ENCODE data around the gene ARHGEF6.

ARHGEF6 gene

DNA sequence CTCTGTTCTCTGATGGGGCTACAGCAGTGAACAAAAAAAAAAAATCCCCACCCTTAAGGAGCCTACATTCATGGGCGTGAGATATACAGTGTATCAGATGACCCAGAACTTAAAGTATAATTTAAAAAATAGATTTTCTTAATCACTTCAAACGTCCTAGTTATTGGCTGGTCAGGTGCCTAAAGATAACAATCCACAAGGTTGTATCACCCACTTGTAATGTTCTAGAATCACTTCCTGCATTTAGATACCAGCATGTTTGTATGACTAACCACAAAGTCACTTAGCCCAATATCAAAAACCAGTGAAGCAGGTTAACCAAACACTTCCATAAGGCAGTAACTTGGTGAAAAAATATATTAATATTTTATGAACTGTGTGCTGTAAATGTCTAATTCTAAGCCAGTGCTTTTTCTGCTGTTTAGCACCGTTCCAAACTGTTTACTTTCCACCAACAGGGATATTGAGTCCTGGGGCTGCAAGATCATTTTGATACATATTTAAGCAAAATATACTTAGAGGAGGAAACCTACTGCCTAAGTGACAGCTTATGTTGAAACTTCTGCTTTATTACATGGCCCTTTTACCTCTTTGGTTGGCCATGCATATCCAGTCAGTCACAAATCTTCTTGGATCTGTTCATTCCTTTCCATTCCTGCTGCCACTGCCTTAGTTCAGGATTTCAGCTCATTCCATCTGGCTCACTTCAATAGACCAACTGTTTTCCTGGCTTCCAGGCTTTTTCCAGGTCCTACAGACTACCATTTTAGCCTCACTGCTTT is 89.5 kb downstream of the ARHGEF6 start:
- peak in 1 of 5 donors; percentile 38 for DNase-seq

DNA sequence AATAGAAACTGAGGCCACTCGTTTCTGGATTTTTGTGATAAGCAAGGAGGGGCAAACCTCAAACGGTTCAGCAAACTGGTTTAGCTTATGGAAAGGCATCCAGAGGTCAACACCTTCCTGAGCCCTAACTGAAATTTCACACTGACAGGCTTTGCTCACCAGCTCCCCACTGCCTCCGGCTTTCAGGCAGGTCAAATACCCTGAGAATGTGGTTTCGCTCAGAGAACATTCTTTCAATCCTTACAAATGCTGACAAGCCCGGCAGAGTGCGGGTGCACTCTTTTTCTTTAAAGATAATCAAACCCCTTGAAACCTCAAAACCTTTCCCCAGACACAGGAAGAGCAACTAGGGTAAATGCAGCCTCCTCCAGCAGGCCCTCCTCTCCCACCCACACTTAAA is 91.3 kb downstream of the ARHGEF6 start:
- DNase-seq, result no peak

DNA sequence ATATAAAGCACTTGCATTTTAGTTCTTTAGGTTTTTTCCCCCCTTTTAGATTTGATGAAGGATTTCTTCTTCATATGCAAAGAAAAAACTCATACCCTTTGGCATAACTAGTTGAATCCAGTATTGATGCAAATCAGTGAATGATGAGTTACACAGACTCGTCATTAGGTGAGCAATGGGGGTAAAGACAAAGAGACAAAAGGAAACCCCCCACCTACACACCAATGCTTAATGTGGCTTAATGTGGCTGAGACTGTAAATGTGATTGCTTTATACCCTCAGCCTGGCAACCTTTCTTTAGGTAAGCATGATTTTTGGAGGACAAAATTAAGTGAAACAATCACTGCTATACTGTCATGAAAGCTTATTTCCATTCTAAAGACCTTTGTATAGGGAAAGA is 93.3 kb downstream of the ARHGEF6 start:
- DNase-seq, result no peak

- DNase-seq, result no peak
Measured at GRCh38 chrX:136684120-136684519, 96.6 kb downstream of the ARHGEF6 start.

DNA sequence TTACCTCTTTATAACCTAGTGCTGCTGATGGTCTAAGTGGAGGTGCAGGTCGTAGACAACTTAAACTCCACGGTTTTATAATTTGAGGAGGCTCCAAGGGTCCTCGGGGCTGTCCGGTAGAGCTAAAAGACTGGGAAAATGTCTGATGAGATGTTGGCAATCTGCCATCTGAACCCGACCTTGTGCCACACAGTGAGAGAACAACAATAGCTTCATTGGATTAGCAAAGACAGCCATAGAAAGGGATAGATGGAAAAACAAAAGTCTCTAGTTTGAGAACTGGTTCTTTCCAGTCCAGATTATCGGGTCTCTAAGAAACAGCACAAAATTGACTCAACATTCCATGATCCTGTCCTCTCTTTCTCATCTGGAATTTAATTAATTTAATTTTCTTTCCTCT is 101.2 kb downstream of the ARHGEF6 start:
- DNase-seq, result no peak

- DNase-seq, result peak in 1 of 5 donors; percentile 61
Measured at GRCh38 chrX:136674270-136674985, 106.3 kb downstream of the ARHGEF6 start.

DNA sequence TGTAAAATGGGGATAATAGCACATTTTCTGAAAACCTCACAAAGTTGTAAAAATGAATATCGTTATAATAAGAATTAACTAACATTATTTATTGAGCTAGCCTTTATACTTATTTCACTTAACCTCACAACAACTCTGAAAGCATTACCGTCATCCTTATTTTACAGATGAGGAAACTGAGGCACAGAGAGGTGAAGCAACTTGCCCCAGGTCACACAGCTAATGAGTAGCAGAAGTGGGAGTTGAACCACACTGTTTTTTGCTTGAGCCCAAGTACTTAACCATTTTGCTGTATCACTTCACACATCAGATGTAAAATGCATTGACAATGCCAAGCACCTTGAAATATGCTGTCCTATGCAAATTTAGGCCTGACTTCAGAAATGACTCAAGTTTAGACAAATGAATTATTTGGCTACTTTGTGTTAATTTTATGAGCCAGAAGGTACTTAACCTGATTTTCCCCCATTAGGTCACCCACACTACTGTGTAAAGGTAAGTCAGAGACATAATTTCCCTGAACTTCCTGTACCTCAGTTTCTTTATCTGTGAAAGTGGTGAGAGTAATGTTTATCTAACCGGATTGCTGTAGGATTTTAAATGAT is 109.6 kb downstream of the ARHGEF6 start:
- no peak for DNase-seq

GRCh38 chrX:136667446-136668168 is 113.1 kb downstream of the ARHGEF6 start:
- peak in 1 of 5 donors; percentile 62 for DNase-seq

DNA sequence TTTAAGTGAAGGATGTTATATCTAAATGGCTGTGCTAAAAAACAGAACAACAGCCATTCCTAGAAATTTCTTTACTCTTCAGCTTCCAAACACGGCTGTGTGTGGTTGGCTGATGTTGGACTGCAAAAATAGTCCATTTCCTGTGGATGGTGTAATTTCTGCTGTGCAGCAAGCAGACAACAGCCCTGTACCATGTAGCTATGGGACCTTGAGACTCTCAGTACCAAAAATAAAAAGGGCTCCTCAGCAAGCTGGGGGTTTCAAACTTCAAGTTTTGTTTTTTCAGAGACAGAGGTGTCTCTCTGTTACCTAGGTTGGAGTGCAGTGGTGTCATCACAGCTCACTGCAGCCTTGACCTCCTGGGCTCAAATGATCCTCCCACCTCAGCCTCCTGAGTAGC is 114.6 kb downstream of the ARHGEF6 start:
- DNase-seq, result no peak

DNA sequence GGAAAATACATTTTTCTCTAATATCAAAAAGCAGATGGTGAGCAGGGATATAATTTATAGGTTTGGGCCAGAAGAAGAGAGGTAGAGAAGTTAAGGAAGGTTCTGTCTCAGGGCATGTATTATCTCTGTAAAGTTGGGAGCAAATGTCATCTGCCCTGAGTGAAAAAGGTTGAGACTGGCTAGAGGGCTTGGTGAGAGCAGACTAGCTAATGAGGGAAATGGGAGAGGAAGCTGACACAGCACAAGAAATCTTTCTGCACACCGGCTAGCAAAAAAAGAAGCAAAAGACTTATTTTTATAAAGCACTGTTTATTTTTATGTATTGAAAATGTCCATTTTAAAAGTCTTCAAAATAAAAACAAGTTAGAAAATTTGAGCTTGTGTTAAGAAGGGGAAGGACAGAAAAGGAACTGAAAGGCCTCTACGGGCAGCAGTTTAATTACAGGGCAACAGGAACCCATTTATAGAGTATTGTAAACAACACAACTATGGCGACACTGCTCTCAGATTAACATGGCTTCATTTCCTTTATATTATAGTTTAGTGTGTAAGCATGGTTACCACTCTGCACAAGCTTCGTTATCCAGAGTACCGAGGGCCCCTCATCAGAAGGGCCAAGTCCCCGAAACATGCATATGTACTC is 115.4 kb downstream of the ARHGEF6 start:
- DNase-seq, result no peak

- DNase-seq, result no peak
Measured at GRCh38 chrX:136662976-136663375, 117.8 kb downstream of the ARHGEF6 start.

DNA sequence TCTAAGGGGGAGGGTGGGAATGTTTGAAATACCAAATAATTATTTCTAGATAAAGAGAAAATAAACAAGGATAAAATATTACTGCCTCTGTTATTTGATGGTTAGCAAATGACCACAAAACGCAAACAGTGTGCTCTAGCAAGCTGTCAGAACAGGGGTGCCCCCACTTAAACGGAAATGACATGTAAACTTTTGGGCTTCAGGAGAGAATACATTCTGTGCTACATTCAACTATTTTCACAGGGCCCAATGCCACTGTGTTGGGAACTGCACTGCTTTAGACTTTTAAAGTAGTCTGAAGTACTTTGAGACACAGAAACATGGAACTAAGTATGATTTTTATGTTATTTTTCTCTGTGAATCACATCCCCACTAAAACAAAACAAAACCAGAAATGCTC is 118.6 kb downstream of the ARHGEF6 start:
- DNase-seq, result no peak

DNA sequence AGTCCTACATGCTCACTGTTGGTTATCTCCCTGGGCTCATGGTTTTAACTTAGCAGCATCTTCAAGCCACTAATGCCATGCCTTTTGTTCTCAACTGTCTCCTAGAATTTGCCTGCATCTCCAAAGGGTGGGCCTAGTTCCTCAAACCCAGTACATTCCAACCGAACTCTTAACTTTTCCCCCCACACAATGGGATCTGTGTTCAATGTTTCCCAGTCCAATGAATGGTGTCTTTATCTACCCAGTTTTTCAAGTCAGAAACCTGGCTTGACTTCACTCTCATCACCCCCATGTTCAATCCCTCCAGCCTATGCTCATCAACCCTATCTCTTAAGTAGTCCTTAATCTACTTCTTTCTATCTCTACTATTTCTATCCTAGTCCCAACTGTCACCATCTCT is 119.8 kb downstream of the ARHGEF6 start:
- no peak for DNase-seq

DNA sequence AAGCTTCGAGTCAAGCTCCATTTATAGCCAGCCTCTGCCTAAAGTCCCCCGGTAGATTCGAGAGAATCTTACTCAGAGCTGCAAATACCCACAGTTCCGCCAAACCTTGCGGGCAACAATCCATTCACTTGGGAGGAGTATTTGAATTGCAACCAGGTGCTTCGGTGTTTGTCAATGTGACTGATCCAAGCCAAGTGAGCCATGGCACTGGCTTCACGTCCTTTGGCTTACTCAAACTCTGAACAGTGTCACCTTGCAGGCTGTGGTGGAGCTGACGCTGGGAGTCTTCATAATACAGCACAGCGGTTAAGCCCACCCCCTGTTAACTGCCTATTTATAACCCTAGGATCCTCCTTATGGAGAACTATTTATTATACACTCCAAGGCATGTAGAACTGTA is 121.6 kb downstream of the ARHGEF6 start:
- DNase-seq, result no peak

GRCh38 chrX:136658151-136658550 is 122.6 kb downstream of the ARHGEF6 start:
- no peak for DNase-seq

GRCh38 chrX:136656361-136656964 is 124.3 kb downstream of the ARHGEF6 start:
- no peak for DNase-seq

- DNase-seq, result peak in 1 of 5 donors; percentile 75
Measured at GRCh38 chrX:136652822-136653723, 127.7 kb downstream of the ARHGEF6 start.

DNA sequence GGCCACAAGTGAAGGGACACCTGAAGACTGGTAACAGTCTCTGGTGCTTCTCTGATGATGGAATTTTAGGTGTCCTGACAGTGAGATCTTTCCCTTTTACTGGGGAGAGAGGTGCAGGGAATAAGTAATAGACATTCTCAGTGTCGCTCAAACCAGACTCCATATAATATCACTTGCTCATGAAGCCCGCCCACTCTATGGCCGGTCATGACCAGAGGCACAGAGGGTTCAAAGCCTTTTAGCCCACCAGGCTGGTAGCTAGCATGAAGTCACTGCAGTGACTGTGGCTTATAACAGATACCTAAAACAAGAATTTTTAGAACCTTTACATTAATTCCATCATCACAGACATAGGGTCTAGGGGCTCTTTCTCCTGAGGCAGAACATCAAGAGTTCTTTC is 129.9 kb downstream of the ARHGEF6 start:
- no peak for DNase-seq

- peak in 1 of 5 donors; percentile 68 for DNase-seq
Measured at GRCh38 chrX:136647677-136648360, 132.9 kb downstream of the ARHGEF6 start, which contains the start of gene CD40LG. Gene CD40LG, plus strand, starts transcription at chrX:136648158. Its CDS starts 91 bp downstream, at chrX:136648249.

DNA sequence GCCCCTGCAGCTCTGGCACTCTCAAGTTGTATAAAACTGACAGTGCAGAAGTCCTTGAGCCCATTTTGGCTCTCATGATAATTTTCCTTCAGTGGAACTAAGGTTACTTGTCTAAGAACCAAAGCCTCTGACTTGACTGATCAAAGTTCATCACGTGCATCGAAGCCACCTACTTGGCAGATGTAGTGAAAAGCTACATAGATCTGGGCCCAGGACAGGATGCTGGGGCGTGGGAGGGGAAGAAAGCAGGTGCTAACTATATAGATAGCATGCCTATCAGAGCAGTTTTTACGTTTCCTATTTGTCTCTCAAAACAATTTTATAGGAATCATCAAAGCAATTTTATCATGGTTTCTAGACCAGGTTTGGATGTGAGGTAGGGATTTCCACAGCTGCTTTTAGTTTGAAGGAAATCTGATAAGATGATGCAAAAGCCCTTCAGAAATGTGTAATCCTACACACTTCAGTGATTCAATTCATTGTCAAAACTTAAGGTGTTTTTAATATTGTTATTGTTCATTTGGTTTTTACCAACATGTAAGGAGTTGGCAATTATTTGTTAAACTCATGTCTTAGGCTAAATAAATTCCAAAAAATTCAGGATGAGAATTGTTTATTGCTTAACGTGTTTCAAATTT is 134.0 kb downstream of the ARHGEF6 start:
- DNase-seq, result peak in 4 of 5 donors; percentile 29 to 73 (median 41)

Measured in T-helper 1 cell (primary cell).